HG02610 (cell line): Measurements from ENCODE around the gene PRKCH.
"Not testable (repeated sequence)": the region's sequence is repeated elsewhere in the genome, so short reads cannot be mapped to it uniquely, and the experiment has no call there.

ENCODE experiments used
- ATAC-seq: cut with Tn5 transposase; IDR thresholded peaks from one replicate; pipeline ENCODE4 v1.9.1; 2021; ENCODE audit warnings: mild to moderate bottlenecking, moderate library complexity; ENCODE audit not compliant: unreplicated experiment

Gene PRKCH

GRCh38 chr14:61451891-61452400, 130.6 kb downstream of the PRKCH start:
- no peak for ATAC-seq

GRCh38 chr14:61452452-61452851, 131.1 kb downstream of the PRKCH start:
- ATAC-seq: peak; percentile 70

GRCh38 chr14:61453103-61453767, 131.9 kb downstream of the PRKCH start:
- no peak for ATAC-seq

GRCh38 chr14:61454545-61454944, 133.2 kb downstream of the PRKCH start:
- ATAC-seq: no peak

GRCh38 chr14:61455351-61455750, 134.0 kb downstream of the PRKCH start:
- ATAC-seq: no peak

GRCh38 chr14:61456720-61457119, 135.3 kb downstream of the PRKCH start:
- ATAC-seq: peak; percentile 59

GRCh38 chr14:61458766-61459165, 137.4 kb downstream of the PRKCH start:
- no peak for ATAC-seq

GRCh38 chr14:61459229-61459628, 137.8 kb downstream of the PRKCH start:
- ATAC-seq: no peak

- ATAC-seq: no peak
These were observed 138.7 kb downstream of the PRKCH start for GRCh38 chr14:61460063-61460462.

GRCh38 chr14:61460718-61461611, 139.6 kb downstream of the PRKCH start:
- ATAC-seq: no peak

- no peak for ATAC-seq
These were observed 140.5 kb downstream of the PRKCH start for GRCh38 chr14:61461808-61462275.

- no peak for ATAC-seq
These were observed 141.3 kb downstream of the PRKCH start for GRCh38 chr14:61462566-61463193.

- ATAC-seq: no peak
These were observed 142.4 kb downstream of the PRKCH start for GRCh38 chr14:61463664-61464285.

GRCh38 chr14:61464539-61465320, 143.4 kb downstream of the PRKCH start:
- ATAC-seq: not testable (repeated sequence)

GRCh38 chr14:61466249-61466904, 145.0 kb downstream of the PRKCH start:
- ATAC-seq: no peak

- ATAC-seq: no peak
These were observed 145.5 kb downstream of the PRKCH start for GRCh38 chr14:61466905-61467280.

- ATAC-seq: no peak
These were observed 145.9 kb downstream of the PRKCH start for GRCh38 chr14:61467296-61467695.

GRCh38 chr14:61468063-61468825, 146.9 kb downstream of the PRKCH start:
- no peak for ATAC-seq

GRCh38 chr14:61469781-61470180, 148.4 kb downstream of the PRKCH start:
- no peak for ATAC-seq
